Measurements from ENCODE around the gene PCSK2. TPM values are rescaled to one million over a fixed set of nuclear protein-coding genes. Genes with fewer than 3 reads are reported as not detected.

Gene PCSK2
- total and polyA plus RNA-seq, 2 of the 8 experiments (the other 6 are each of a cell fraction or from before 2014, with no cell fraction given): 1.9 to 4.2 TPM

DNA sequence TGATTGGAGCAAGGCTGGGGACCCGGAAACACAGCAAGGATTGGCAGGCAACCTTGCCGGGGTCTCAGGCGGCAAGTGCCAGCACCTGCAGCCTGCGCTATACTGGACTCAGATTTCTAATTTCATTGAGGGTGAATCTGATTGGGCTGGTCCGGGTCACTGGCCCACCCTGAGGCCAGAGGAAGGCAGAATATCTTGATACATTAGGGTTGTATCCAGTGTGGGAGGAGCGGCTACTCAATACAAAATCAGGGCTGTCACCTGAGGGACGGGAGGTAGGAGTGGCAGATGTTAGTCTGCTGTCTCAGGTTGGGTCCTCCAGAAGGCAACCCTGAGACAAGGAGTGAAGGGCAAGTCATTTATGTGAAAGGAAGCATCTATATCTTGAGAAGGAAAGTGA lies 263.7 kb downstream of the PCSK2 start (continued):
- TF ChIP-seq TAF7 (optimal IDR thresholded peaks at IDR 0.05; ENCODE audit: borderline replicate concordance, low read depth, low read length) (no peak), YY1 (IDR thresholded peaks at IDR 0.05; ENCODE audit: low read depth, low read length) (no peak), SIRT6 (IDR thresholded peaks at IDR 0.05; ENCODE audit: low read length) (no peak), EZH2 (IDR thresholded peaks at IDR 0.05; ENCODE audit: low read depth, low read length, severe bottlenecking) (no peak), SP4 (IDR thresholded peaks at IDR 0.05; ENCODE audit: low read length) (no peak), BCL11A (IDR thresholded peaks at IDR 0.05; ENCODE audit: low read depth in 2 of 2, low read length in 2 of 2) (no peak)

Measured in H1 (cell line).